IPS-NIHi11 (cell line): Measurements from ENCODE around the gene BCL7B.
"Not testable (repeated sequence)": the region's sequence is repeated elsewhere in the genome, so short reads cannot be mapped to it uniquely, and the experiment has no call there.

Source experiments
- DNase-seq: peaks from one replicate; pipeline ENCODE4 v3.0.0; 2012; ENCODE audit warnings: mixed read lengths, low spot score

Gene BCL7B

DNA sequence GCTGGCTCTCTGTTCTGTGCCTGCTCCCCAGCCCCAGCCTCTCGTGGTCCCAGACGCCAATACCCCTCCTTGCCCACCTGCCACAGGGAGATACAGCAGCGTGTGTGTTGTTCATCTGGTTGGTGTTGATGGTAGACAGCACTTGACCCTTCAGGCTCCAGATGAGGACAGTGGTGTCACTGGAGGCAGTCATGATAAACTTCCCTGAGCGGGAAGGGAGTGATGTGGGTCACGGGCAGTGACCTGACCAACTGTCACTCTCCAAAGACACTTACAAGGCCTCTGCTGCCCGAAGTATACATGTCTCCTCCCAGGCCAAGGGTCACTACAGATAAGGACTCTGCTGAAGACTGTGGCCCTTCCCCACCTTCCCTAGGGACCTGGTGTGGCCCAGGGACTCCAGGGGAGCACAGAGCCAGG lies 15.3 kb upstream of the BCL7B start:
- no peak for DNase-seq

DNA sequence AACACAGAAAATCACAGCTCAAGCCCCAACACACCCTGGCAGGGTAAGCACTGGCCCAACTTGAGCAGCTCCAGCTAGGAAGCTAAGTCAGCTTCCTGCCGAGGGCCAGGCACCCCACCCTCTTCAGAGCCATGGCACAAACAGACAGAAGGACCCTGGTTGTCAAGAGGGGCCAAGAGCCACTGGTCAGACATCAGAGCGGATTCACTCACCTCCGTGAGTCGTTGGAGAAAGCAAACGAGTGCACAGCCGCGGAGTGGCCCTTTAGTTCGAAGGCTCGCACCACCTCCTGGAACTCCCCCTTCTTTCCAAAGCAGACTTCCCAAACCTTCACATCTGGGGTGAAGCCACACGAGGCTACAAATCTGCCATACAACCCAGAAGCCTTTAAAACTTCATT lies 13.5 kb upstream of the BCL7B start:
- no peak for DNase-seq

DNA sequence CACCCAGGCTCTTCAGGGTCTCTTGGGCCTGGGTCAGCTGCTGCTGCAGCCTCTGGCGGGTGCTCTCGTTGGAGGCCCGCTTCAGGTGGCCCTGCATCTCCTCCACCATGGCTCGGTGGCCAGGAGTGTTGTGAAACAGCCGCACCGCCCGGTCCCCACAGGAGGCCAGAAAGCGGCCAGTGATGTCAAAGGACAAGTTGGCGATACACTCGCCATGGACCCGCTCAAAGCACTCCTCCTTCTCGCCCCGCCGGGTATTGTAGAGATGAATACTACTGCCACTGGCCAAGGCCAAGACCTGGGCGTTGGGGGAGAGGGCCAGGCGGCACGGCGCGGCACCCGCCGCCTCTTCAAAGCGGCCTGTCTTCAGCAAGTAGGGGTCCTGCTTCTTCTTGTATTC lies 13.0 kb upstream of the BCL7B start:
- no peak for DNase-seq

- no peak for DNase-seq
Measured at GRCh38 chr7:73569042-73569608, 11.6 kb upstream of the BCL7B start.

DNA sequence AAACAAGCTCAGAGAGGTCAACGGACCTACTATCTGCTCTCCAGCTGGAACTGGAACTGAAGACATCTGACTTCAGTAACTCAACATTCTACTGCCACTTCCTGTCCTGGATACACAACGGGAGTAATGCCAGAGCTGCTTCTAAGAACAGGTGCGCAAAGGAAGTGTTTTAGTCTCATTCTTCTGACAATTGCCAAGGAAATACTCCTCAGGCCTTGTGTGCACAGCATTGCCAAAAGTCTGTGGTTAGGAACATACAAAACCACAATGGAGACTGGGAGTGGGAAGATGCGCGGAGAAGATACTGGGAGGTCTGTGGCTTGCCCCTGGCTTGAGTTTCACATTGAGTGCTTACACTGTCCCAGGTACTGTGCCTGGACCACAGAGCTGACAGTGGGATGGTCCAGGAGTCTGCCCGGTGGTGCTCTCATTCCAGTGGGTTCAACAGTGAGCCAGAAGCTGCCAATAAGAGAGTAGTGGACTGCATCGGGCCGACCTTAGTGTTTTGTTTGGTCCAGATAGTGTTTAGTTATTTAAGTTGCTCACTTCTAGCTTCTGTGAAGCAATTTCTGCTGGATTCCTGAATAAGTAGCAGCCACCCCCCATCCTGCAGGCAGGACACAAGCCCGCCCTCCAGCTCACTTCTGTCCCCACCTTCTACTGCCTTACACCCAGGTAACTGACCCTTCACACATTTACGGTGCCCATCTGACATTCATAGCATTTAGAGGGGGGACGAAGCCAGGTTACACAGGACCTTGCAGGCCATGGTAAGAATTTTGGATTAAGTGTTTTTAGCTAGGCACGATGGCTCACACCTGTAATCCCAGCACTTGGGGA lies 10.6 kb upstream of the BCL7B start:
- no peak for DNase-seq

DNA sequence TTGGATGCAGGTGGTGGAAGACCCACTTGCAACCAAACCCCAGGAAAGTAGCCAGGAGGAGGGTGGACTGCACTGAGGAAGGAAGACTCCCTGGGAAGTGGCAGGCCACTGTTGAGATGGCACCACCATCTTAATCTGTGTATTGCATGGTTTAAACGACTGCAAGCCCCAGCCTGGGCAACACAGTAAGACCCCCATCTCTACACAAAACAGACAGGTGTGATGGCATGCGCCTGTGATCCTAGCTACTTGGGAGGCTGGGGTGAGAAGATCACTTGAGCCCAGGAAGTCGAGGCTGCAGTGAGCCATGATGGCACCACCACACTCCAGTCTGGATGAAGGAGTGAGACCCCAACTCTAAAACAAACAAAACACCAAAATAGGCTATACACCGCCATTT lies 9.7 kb upstream of the BCL7B start:
- DNase-seq = no peak

DNA sequence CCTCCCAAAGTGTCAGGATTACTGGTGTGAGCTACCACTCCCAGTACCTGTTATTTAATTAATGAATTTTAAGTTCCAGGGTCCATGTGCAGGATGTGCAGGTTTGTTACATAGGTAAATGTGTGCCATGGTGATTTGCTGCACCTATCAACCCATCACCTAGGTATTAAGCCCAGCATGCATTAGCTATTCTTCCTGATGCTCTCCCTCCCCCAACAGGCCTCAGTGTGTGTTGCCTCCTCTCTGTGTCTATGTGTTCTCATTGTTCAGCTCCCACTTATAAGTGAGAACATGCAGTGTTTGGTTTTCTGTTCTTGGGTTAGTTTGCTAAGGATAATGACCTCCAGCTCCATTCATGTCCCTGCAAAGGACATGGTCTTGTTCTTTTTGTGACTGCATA lies 8.9 kb upstream of the BCL7B start:
- not testable (repeated sequence) for DNase-seq

DNA sequence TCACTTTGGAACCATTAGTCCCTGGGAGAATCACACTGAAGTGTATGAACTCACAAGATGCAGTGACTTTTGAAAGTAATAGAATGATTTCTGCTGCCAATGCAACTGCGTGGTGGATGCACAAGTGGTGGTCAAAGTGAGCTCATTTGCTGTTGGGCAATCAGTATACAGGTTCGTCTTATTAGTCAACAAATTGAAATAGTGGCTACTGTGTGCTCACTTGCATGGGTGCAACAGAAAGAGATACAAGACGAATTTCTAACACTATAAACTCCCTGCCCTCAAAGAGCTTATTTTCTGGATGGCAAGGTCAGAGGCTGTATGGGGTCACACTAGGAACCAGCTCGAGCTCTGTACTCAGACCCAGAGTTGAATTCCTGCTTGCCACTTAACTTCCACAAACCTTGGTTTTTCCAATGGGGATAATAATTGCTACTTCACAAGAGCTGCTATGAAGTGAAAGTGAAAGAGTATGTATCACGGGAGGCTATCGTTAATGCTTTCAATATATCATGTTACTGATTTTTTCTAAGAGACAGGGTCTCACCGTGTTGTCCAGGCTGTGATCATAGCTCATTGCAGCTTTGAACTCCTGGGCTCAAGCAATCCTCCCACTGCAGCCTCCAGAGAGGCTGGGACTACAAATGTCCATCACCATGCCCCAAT lies 8.3 kb upstream of the BCL7B start:
- no peak for DNase-seq

DNA sequence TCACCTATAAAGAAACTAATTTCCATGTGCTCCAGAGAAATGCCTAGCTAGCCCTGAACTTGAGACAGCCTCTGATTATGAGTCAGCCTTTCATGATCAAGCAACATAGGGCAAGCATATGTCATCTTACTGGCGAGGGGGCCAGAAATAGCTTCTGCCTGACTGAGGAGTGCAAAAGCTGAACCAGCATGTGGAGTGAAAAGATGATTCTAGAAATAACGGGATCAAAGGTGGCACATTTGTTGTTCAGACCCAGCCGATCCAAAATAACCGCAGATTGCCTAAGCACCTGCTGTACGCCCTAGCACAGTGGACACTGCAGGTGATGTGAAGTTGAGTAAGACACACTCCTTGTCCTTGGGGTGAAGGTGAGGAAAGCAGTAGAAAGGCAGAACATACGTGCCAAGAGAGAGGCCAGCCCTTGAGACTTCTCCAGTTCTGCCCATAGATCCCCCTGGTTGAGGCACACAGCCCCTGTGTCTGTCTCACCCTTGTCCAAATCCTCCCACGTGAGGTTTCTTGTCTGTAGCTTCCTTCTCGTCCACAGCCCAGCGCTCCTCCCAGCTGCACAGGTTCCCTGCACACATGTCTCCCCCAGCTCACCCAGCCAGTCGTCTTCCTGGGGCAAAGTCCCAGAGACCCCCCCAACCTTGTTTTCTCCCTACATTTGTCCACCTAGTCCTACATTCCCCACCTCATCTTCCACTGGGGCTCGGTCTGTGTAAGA lies 2.8 kb upstream of the BCL7B start:
- DNase-seq = no peak

- peak; percentile 99 for DNase-seq
Measured at GRCh38 chr7:73557108-73557396, 438 bp downstream of the BCL7B start.

- DNase-seq = no peak
Measured at GRCh38 chr7:73556208-73557107, 1.0 kb downstream of the BCL7B start.

- no peak for DNase-seq
Measured at GRCh38 chr7:73555411-73555982, 2.0 kb downstream of the BCL7B start.

- not testable (repeated sequence) for DNase-seq
Measured at GRCh38 chr7:73550093-73550492, 7.4 kb downstream of the BCL7B start.

DNA sequence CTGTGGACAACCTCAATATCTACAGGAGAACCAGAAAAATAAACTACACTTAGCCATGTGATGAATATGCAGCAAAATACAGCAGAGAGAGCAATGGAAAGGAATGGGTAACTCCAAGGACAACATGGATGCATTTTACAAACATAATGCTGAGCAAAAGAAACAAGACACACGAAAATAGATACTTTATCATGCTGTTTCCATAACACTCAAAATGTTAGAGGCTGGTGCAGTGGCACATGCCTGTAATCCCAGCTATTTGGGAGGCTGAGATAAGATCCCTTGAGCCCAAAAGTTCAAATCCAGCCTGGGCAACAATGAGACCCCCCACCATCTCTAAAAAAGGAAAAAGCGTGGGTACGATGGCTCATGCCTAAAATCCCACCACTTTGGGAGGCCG lies 8.3 kb downstream of the BCL7B start:
- DNase-seq = no peak

GRCh38 chr7:73547841-73548240 lies 9.6 kb downstream of the BCL7B start:
- DNase-seq = no peak

DNA sequence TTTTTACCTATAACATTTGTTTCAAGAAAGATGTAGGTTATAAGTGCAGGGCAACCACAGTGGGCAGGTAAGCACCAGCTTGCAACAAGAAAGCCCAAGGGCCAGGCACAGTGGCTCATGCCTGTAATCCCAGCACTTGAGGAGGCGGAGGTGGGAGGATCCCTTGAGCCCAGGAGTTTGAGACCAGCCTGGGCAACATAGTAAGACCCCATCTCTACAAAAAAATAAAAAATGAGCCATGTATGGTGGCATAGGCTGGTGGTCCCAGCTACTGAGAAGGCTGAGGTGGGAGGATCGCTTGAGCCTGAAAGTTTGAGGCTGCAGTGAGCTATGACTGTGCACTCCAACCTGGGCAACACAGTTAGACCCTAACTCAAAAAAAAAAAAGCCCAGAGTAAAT lies 12.8 kb downstream of the BCL7B start:
- no peak for DNase-seq

GRCh38 chr7:73541722-73542121 lies 15.8 kb downstream of the BCL7B start:
- DNase-seq = no peak

DNA sequence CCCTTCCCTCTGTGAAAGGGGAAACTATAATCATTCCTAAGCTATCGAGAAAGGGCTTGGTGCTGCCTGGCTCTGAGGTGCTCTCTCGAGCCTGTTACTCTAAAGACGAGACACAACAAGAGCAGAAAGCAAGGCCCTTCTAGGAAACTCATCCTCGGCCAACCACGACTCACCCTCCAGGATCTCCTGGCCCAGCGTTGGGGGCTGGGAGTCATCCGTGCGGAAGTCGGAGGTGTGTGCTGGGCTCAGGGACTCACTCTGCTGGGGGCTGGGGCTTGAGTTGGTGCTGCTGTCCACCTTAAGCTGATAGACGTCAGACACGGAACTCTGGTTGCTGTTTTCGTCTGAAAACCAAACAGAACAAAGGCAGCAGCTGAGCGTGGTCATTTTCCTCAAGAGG lies 17.8 kb downstream of the BCL7B start:
- DNase-seq = no peak

DNA sequence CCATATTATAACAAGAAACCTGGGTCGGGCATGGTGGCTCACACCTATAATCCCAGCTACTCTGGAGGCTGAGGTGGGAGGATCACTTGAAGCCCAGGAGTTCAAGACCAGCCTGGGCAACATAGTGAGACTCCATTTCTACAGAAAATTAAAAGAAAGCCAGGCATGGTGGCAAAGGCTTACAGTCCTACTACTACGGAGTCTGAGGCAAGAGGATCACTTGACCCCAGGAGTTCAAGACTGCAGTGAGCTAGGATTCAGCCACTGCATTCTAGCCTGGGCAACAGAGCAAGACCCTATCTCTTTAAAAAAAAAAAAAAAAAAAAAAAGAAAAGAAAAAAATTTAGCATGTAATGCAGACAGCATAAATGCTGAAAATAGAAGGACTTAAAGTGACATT lies 19.0 kb downstream of the BCL7B start:
- not testable (repeated sequence) for DNase-seq

DNA sequence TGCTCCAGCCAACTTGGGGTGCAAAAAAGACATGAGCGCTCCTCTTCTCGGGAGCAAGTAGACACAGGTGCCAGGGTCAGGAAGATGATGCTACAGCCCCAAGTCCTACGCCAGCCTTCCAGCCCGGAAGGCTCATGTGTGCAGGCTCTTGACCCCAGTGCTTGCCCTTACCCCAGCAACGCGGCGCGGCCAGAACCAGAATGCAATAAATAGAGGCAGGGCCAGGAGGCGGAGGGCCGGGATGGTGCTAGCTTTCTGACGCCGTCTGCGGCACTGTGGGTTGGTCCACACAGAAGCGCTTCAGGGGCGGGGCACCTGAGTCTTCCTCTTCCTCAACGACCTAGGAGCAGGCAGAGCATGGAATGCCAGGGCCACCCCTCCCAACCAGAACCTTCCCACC lies 20.4 kb downstream of the BCL7B start:
- no peak for DNase-seq

GRCh38 chr7:73536479-73536878 lies 21.0 kb downstream of the BCL7B start:
- no peak for DNase-seq
